Stimulated activated CD8-positive, alpha-beta memory T cell treated with anti-CD3 and anti-CD28 coated beads, Interleukin-4, amount 100 ng/mL, for 1 hour (primary cell): ENCODE data around the gene HELZ.

Experiments
- DNase-seq, 2 donors: peaks; one replicate each; pipeline ENCODE4 v3.0.0-alpha.2; 2020; ENCODE audit warnings: low read depth in 2 of 2, low spot score in 1 of 2

HELZ gene

GRCh38 chr17:67035131-67036083, 209.6 kb downstream of the HELZ start:
- DNase-seq = no peak

GRCh38 chr17:67033613-67034012, 211.4 kb downstream of the HELZ start:
- DNase-seq = no peak

GRCh38 chr17:67032985-67033384, 212.0 kb downstream of the HELZ start:
- DNase-seq = no peak

GRCh38 chr17:67032382-67032781, 212.6 kb downstream of the HELZ start:
- DNase-seq = no peak

- no peak for DNase-seq
These were observed 214.4 kb downstream of the HELZ start for GRCh38 chr17:67030641-67031040.

GRCh38 chr17:67027031-67027628, 217.9 kb downstream of the HELZ start:
- DNase-seq = no peak

GRCh38 chr17:67026341-67026740, 218.7 kb downstream of the HELZ start:
- no peak for DNase-seq

GRCh38 chr17:67025216-67025792, 219.7 kb downstream of the HELZ start:
- DNase-seq = no peak

- DNase-seq = no peak
These were observed 220.3 kb downstream of the HELZ start for GRCh38 chr17:67024736-67025135.

GRCh38 chr17:67022451-67022810, 222.6 kb downstream of the HELZ start:
- no peak for DNase-seq

- DNase-seq = no peak
These were observed 223.1 kb downstream of the HELZ start for GRCh38 chr17:67021743-67022450.

GRCh38 chr17:67021196-67021595, 223.8 kb downstream of the HELZ start:
- no peak for DNase-seq
